Fibroblast of lung (primary cell): Measurements from ENCODE around the gene FIBP. TPM values are rescaled to one million over a fixed set of nuclear protein-coding genes. Genes with fewer than 3 reads are reported as not detected.
"Not testable (repeated sequence)": the region's sequence is repeated elsewhere in the genome, so short reads cannot be mapped to it uniquely, and the experiment has no call there.

Experiments used
- DNase-seq, 2 donors: peaks; one replicate each; pipeline versions ENCODE4 v3.0.0 to v3.0.0-alpha.2; 2010; ENCODE audit warnings: low read depth in 2 of 2
- H2AFZ ChIP-seq: 2 replicates; pipeline ENCODE4 v1.5.1; 2012; ENCODE audit warnings: low read length, control low read depth, inconsistent platforms
- H3K27ac ChIP-seq: 2 replicates; pipeline ENCODE4 v1.5.1; 2011; ENCODE audit warnings: low read length, control low read depth; ENCODE audit not compliant: insufficient read depth
- H3K27me3 ChIP-seq: 2 replicates; pipeline ENCODE4 v1.5.1; 2011; ENCODE audit warnings: mild to moderate bottlenecking, low read length; ENCODE audit not compliant: control insufficient read depth, insufficient read depth
- H3K36me3 ChIP-seq: 2 replicates; pipeline ENCODE4 v1.5.1; 2011; ENCODE audit warnings: low read length; ENCODE audit not compliant: control insufficient read depth, insufficient read depth
- H3K4me1 ChIP-seq: 2 replicates; pipeline ENCODE4 v1.5.1; 2011; ENCODE audit warnings: low read length; ENCODE audit not compliant: control insufficient read depth, insufficient read depth; ENCODE audit errors: extremely low read depth
- H3K4me2 ChIP-seq: 2 replicates; pipeline ENCODE4 v1.5.1; 2011; ENCODE audit warnings: low read length, control low read depth; ENCODE audit not compliant: insufficient read depth; ENCODE audit errors: extremely low read depth
- H3K4me3 ChIP-seq, 4 experiments: fragments of 200-600 bp in 1 of 4; sonication (generic) in 1 of 4; replicated peaks in 1 of 4; 2 replicates each; pipeline ENCODE4 v1.5.1; 2011 to 2016; ENCODE audit warnings: low read length in 4 of 4, low read depth in 3 of 4, mild to moderate bottlenecking in 3 of 4, control low read depth in 2 of 4, inconsistent platforms in 1 of 4, mixed read lengths in 1 of 4; ENCODE audit not compliant: insufficient read depth in 1 of 4; ENCODE audit errors: control extremely low read depth in 1 of 4
- H3K79me2 ChIP-seq: 2 replicates; pipeline ENCODE4 v1.5.1; 2012; ENCODE audit warnings: mild to moderate bottlenecking, low read length, inconsistent platforms; ENCODE audit not compliant: control insufficient read depth, insufficient read depth
- H3K9ac ChIP-seq: 2 replicates; pipeline ENCODE4 v1.5.1; 2011; ENCODE audit warnings: mild to moderate bottlenecking, low read length, control low read depth; ENCODE audit not compliant: insufficient read depth
- H3K9me3 ChIP-seq: 2 replicates; pipeline ENCODE4 v1.5.1; 2012; ENCODE audit warnings: low read depth, low read length; ENCODE audit not compliant: control insufficient read depth, insufficient read depth
- H4K20me1 ChIP-seq: 2 replicates; pipeline ENCODE4 v1.5.1; 2011; ENCODE audit warnings: low read length; ENCODE audit not compliant: control insufficient read depth, insufficient read depth; ENCODE audit errors: extremely low read depth
- CTCF ChIP-seq, 2 donors: IDR thresholded peaks in 1 of 2; conservative IDR thresholded peaks in 1 of 2; 1 replicate in 1 of 2; 2 replicates in 1 of 2; pipeline ENCODE4 v1.5.1; 2011 to 2012; ENCODE audit warnings: low read length in 2 of 2, control low read depth in 1 of 2, inconsistent platforms in 1 of 2, low read depth in 1 of 2, mild to moderate bottlenecking in 1 of 2
- EZH2 ChIP-seq: IDR thresholded peaks from 2 replicates; pipeline ENCODE4 v1.5.1; 2012; ENCODE audit warnings: low read length, control low read depth, mild to moderate bottlenecking; ENCODE audit errors: missing control alignments
- polyA plus RNA-seq, 2 donors: library from polyadenylated mRNA; depleted of rRNA in 1 of 2; stranded (reverse) in 1 of 2; unstranded in 1 of 2; fragments of >200 nt; gene quantifications; 2 replicates each; pipeline ENCODE4 v1.2.1, GENCODE V29; 2011 to 2012; ENCODE audit warnings: missing spikeins in 1 of 2
- total RNA-seq: library from RNA; depleted of rRNA; stranded (reverse); fragments of >200 nt; gene quantifications from 2 replicates; pipeline ENCODE4 v1.2.1, GENCODE V29; 2014

Gene FIBP
- total and polyA plus RNA-seq, 2 donors (not counting 1 experiment from before 2014, with no cell fraction given): 81.0 to 168 TPM

- no peak for DNase-seq
- Histone ChIP-seq H3K9me3 (no peaks in the 10 kb centered on the region), H3K9ac (no peak overlapping the region), H2AFZ (no peak overlapping the region), H3K4me1 (peaks cover 1% of the 10 kb centered on the region), H4K20me1 (peaks cover 1% of the 10 kb centered on the region), H3K27ac (no peak overlapping the region), H3K4me2 (no peak overlapping the region), H3K4me3 (no peak overlapping the region), H3K27me3 (no peaks in the 10 kb centered on the region), H3K79me2 (peaks cover 15% of the 10 kb centered on the region), H3K36me3 (peaks cover 30% of the 10 kb centered on the region)
- TF ChIP-seq EZH2 (no peak), CTCF (conservative IDR thresholded peaks at IDR 0.05 in 1 of 2, IDR thresholded peaks at IDR 0.05 in 1 of 2; ENCODE audit: low read depth in 1 of 2, low read length in 2 of 2) (no peak)
Observed at GRCh38 chr11:65849366-65849765, 38.9 kb downstream of the FIBP start.

GRCh38 chr11:65848693-65849092 lies 39.6 kb downstream of the FIBP start:
- H3K27me3 ChIP-seq, H2AFZ ChIP-seq, H3K9ac ChIP-seq, DNase-seq, H3K9me3 ChIP-seq, H3K79me2 ChIP-seq, H3K27ac ChIP-seq, H4K20me1 ChIP-seq, H3K4me2 ChIP-seq, H3K4me1 ChIP-seq, H3K4me3 ChIP-seq: not testable (repeated sequence)
- H3K36me3 ChIP-seq: peaks cover 23% of the 10 kb centered on the region

GRCh38 chr11:65847746-65848145 lies 40.5 kb downstream of the FIBP start:
- no peaks in the 10 kb centered on the region for H4K20me1 ChIP-seq
- H3K4me2 ChIP-seq: no peak overlapping the region
- H3K9me3 ChIP-seq: no peaks in the 10 kb centered on the region
- peaks cover 14% of the 10 kb centered on the region for H3K36me3 ChIP-seq
- TF ChIP-seq CTCF (conservative IDR thresholded peaks at IDR 0.05 in 1 of 2, IDR thresholded peaks at IDR 0.05 in 1 of 2; ENCODE audit: low read depth in 1 of 2, low read length in 2 of 2) (no peak), EZH2 (no peak)
- H3K9ac ChIP-seq: no peak overlapping the region
- no peak for DNase-seq
- no peak overlapping the region for H3K4me3 ChIP-seq
- no peaks in the 10 kb centered on the region for H3K79me2 ChIP-seq
- H3K4me1 ChIP-seq: no peaks in the 10 kb centered on the region
- H3K27me3 ChIP-seq: no peaks in the 10 kb centered on the region
- H2AFZ ChIP-seq: no peak overlapping the region
- no peak overlapping the region for H3K27ac ChIP-seq
